ENCODE measurements around the gene BSDC1.

Gene BSDC1

DNA sequence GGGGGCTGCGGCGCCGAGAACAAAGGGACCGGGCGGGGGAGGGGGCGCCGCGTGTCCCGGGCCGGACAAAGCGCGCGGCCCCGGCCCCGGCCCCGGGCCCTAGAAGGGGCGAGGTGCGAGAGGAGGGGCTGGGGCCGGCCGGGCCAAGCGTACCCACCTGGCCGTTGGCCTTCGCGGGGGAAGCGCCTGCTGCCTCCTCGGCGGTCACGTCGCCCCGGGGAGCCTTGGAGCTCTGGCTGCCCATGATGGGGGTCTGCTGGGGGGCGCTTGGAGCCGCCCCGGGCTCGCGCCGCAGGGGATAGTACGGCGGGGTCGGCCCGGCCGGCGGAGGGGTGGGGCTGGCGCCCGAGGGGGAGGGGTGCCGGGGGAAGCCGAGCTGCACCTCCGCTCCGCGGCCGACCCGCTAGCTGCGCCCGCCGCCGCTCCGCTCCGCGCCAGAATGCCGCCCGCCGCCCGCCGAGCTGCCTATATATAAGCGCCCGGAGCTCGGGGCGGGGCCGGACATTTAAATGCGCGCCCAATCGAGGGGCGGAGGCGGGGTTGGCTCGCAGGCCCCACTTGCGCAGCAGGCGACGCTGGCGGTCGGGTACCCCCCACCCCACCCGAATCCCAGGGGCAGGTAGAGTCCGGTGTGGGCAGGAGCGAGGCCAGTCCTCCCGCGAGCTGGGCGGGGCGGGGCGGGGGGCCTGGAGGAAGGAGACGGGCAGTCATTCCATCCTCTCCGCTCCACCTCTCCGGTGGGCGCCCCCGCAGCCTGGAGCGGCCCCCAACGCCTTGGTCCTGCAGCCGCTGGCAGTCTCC, 58.3 kb downstream of the BSDC1 start, which contains the start of gene MARCKSL1:
Gene MARCKSL1 (minus strand): TSS at position 444 of the 801 bp plus-strand sequence. CDS start 200 bp downstream, at position 244.
- DNase-seq = peak; percentile 52 to 85

DNA sequence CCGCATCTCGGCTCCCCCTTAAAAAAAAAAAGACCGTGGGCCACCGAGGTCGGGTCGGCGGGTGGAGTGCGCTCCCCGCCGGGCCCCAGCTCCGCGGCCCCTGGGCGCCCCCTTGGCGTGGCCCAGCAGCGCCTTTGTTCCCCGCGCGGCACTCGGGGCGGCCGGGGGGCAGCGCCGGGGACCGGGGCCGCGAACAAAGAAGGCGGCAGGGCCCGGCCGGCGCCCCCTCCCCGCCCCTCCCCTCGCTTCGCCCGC, 58.8 kb downstream of the BSDC1 start:
- DNase-seq = no peak

DNA sequence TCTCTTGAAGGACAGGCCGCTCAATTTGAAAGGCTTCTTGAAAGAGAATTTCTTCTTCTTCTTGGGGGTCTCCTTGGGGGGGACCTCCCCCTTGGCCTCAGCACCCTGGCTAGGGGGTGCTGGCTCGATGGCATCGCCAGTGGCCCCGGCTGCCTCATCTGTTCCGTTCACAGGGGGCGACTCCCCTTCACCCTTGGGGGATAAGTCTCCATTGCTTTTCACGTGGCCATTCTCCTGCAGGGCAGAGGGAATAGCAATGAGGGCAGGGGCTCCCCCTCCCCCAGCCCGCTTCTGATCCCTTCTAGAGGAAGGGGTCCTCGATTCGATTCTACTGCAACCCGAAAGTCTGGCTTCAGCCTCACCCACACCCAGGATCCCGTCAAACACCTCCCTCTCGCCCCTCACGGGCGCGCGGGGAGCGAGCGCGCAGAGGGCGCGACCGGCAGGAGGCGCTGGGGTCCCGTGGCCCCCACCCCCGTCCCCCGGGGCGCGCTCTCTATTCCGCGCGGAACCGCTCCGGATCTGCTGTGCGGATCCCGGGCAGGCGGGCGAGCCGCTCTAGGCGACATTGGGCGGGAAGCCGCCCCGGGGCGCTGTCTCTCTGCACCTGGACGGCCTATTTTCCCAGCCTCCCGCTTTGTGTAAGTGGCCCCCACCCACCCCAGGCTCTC, 59.2 kb downstream of the BSDC1 start:
- peak in 1 of 2 experiments; percentile 54 for DNase-seq

DNA sequence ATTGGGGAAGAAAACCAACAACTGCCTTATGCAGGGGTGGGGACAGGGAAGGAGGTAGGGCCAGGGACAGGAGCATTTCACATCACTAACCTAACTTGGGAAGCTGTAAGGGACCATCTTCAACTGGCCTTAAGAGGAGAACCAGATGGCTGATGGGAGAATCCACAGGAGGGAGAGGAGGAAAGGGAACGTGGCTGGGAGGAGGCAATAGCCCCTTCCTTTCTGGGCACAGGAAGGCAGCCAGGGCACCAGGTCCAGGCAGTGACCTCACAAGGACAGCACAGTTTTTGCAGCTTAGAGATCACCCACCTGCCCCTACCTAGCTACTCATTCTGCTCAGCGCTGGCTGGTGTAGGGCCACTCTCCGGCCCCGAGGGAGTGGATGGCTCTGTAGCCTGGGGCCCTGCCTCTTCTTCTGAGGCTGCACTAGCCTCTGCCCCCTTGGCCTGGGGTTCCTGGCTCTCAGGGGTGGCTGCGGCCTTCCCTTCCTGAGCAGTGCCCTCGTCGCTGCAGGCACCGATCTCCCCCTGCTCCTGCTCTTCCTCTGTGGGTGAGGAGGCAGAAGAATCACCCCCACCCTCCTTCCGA, 59.9 kb downstream of the BSDC1 start:
- DNase-seq = no peak

DNA sequence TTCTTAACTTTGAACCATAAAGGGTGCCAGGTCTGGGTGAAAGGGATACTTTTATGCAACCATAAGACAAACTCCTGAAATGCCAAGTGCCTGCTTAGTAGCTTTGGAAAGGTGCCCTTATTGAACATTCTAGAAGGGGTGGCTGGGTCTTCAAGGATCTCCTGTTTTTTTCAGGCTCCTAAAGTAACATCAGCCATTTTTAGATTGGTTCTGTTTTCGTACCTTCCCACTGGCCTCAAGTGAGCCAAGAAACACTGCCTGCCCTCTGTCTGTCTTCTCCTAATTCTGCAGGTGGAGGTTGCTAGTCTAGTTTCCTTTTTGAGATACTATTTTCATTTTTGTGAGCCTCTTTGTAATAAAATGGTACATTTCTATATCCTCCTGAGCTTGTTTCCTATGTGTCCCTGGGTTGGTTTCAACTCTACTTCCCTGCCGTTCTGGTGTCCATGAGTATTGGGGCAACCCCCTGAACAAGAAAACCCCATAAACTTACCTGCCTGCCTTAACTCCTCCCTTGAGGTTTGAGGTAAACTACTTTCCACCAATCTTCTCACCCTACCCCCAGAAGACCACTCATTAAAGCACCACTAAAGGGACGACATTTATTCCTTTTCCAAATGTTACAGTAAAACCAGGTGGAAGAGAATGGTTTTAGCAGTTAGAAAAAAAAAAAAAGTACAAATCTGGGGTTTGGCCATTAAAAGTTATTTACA, 60.8 kb downstream of the BSDC1 start:
- no peak for DNase-seq

DNA sequence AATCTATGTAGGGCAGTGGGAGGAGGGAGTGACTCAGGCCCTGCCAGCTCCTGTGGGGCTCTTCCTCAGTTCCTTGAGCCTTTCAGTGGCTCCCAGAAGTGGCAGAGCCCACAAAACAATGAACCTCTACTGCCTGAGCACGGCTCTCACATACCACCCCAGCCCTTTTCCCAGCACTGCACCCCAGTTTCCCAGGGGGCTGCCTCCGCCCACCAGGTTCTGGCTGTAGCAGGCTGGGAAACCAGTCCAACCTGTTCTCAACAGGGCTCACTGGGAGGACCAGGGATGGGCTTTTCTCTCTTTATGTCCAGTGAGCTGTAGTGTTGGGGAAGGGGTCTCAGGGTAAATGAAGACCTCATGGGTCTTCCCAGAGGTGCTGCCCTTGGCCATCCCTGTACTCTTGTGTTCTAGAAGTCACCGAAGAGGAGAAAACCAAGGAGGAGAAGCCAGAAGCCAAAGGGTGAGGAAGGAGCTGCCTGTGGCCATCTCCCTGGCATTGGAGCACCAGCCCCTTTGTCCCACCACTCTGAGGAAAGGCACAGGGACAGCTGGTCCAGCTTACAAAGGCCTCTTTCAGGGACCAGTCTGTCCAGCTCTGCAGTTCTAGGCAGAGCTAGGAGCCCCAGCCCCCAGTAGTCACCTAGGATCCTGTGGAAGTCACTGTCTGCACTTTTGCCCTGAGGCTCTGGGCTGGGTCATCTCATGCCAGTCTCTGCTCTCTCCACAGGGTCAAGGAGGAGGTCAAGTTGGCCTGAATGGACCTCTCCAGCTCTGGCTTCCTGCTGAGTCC, 61.8 kb downstream of the BSDC1 start:
- no peak for DNase-seq

DNA sequence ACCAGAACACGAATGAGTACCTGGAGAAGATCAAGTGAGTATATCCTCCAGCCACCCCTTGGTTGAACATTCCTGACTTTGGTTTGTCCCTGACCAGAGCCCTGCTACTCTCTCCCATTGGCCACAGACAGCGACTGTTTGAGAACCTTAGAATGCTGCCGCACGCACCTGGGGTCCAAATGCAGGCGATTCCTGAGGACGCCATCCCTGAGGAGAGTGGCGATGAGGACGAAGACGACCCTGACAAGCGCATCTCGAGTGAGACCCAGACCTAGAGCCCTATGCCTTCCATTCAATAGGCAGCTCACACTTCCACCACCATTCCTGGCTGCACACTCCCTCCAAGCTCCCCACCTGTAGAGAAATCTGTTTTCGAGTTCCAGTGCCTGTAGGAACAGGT, 62.7 kb downstream of the BSDC1 start:
- DNase-seq = no peak

DNA sequence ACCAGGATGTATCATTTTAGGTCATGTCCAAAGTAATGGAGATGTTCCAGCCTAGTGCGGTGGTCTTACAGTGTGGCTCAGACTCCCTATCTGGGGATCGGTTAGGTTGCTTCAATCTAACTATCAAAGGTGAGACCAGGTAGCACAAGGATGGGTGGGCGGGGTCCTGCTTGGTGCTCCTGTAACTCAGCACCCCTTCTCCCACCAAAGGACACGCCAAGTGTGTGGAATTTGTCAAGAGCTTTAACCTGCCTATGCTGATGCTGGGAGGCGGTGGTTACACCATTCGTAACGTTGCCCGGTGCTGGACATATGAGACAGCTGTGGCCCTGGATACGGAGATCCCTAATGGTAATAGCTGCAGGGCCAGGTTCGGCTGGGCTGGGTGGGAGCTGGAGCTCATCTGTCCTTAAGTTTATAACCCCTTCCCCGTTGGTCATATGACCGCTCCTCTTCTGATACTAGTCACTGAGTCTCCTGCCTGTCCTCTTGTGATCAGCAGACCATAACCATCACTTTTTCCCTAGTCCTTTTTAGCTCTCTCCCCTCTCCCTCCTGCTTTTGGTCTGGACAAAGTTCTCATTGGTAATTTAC, 63.6 kb downstream of the BSDC1 start:
- no peak for DNase-seq

DNA sequence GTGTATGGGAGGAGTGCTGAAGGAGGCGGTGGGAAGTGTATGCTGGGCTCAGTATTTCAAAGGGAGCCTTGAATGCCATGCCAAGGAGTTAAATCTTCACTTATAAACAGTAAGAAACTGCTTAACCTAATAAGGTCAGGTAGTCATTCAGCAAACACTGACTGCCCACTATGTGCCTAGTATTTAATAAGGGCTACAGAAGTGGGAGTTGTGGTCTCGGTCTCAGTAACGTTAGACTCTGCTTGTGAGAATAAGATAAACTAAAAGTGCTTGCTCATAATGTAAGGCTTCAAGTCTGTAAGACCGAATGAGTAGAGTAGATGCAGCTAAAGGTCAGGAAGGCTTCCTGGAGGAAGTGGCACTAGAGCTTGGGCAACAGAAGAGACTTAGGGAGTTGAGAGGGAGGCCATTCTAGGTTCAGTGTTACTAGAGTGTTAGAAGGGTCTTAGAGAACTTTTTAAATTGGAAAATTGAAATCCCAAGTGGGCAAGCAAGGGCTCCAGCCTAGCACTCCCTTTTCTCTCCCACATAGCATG, 64.2 kb downstream of the BSDC1 start:
- no peak for DNase-seq

DNA sequence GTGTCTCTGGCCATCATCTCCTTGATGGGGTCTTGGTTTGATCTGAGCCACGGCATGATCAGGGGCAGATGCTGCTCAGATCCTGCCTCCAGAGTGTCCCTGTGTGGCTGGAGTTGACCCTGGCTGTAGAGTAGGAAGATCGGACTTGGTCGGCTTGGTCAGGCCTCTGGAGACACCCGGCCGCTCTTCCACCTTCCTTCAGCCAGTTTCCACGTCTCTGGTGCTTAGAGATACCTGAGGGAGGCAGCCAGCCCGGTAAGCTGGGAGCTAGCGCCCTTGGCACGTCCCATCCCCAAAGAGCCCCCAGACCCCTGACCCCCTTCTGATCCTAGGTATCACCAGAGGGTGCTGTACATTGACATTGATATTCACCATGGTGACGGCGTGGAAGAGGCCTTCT, 67.0 kb downstream of the BSDC1 start:
- no peak for DNase-seq

DNA sequence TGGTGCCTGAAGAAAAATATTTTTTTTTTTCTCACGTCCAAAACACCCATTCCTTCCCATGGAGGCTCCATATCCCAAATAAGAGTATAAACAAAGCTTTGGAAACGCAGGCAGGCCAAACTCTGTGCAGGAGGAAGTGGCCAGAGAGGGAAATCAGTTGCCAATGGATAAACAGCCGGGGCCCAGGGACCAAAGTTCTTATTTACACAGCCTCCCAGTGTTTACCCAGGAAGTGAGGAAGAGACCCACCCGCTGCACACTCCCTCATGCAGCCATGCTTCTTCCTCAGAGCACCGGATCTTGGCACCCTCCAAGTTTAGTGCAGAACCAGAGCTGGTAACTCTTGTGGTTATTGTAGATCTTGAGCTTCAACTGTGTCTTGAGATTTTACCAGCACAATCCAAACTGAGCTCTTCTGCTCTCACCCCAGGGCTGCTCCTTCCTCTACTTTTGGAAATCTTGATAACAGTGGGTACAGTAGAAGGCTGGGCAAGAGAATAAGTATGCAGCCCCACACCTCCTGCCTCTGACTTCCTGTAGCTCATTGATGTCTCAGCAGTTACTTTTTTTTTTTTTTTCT, 72.4 kb downstream of the BSDC1 start:
- no peak for DNase-seq

DNA sequence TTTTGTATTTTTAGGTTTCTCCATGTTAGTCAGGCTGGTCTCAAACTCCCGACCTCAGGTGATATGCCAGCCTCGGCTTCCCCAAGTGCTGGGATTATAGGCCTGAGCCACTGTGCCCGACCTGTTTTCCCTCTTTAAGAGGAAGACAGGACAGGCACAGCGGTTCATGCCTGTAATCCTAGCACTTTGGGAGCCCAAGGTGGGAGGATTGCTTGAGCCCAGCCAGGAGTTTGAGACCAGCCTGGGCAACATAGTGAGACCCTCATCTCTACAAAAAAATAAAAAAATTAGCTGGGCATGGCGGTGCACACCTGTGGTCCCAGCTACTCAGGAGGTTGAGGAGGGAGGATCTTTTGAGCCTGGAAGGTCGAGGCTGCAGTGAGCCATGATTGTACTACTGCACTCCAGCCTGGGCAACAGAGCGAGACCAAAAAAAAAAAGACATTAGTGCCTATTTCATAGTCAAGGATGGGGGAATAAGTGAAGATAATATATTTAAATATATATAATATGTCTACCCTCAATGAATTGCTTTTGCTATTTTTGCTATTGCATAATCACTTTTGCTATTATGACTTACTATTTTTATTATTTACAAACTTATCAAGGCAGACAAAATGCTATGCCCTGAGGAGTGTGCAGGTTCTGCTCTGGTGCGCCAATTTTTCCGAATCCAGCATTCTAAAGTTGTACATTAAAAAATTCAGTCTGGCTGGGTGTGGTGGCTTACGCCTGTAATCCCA, 75.9 kb downstream of the BSDC1 start:
- no peak for DNase-seq

DNA sequence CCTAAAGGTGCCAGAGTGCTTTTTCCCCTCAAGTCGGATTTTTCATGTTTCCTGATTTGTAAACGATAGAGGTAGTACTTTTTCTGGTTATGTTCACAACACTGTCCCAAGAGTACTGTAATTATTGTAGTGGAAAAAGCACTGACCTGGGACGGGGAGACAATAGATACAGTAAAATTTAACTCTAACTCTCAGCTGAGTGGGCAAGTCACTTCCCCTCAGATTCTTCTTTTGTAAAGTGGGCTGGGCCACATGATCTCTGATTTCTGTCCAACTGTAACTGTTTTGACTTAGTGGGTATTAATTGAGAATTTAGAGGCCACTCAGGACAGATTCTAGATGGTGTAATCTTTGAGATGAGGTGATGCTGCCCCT, 77.4 kb downstream of the BSDC1 start:
- DNase-seq = no peak

All from SHP77 (cell line).